GM19397 (cell line): Measurements from ENCODE around the gene NCKAP5.

Experiments
- ATAC-seq: cut with Tn5 transposase; IDR thresholded peaks from one replicate; pipeline ENCODE4 v1.9.1; 2021; ENCODE audit warnings: mild to moderate bottlenecking, moderate library complexity; ENCODE audit not compliant: unreplicated experiment

Gene NCKAP5

GRCh38 chr2:132623096-132623839 is 945.0 kb downstream of the NCKAP5 start:
- ATAC-seq = no peak
